Measurements from ENCODE around the gene OSBPL10. TPM values are rescaled to one million over a fixed set of nuclear protein-coding genes. Genes with fewer than 3 reads are reported as not detected.

The OSBPL10 gene
- total RNA-seq, 2 experiments from 2014 or later: 65.7 to 170 TPM

DNA sequence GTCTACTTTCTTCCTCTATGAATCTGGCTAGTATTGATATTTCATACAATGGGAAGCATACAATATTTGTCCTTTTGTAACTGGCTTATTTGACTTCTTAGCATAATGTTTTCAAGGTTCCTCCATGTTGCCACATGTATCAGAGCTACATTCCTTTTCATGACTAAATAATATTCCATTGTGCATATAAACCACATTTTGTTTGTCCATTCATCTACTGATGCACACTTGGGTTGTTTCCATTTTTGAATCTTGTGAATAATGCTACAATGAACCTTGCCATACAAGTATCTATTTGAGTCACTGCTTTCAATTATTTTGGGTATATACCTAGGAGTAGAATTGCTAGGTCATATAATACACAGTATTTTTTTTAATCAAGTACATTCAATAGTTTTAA lies 38.0 kb downstream of the OSBPL10 start:
- peak overlapping the region; percentile 100 for H3K27ac ChIP-seq (ENCODE audit: low read depth, low read length, poor library complexity, severe bottlenecking)
- peak overlapping the region; percentile 44 for H3K4me3 ChIP-seq (ENCODE audit: low read depth, low read length, poor library complexity, severe bottlenecking)
- intact Hi-C loops (cut with micrococcal nuclease; ENCODE audit: unreplicated experiment): loop anchor here (10.0 kb wide), 1 partner anchor 1338 kb away; the partner anchor contains the start of gene TGFBR2
- no TSS peak for BruUV-seq (replicated peaks)
- POLR2A ChIA-PET: interaction anchor here (0.7 to 11.9 kb wide), 7 partner anchors 8 to 74 kb away, joined by 3 to 141 read pairs (median 14); no protein-coding TSS in a partner anchor
- peaks cover 93% of the 10 kb centered on the region for H3K79me2 ChIP-seq (ENCODE audit: insufficient read depth, low read depth, low read length)
- H3K4me2 ChIP-seq (ENCODE audit: low read length): peak overlapping the region; percentile 69
- H3K4me1 ChIP-seq (ENCODE audit: insufficient read depth, low read length, poor library complexity, severe bottlenecking): peaks cover 99% of the 10 kb centered on the region
- CTCF ChIA-PET (ENCODE audit: unreplicated experiment): no interaction called here
- no peak for DNase-seq (ENCODE audit: low spot score)
- H3K9me2 ChIP-seq (ENCODE audit: insufficient read depth, low read length): no peaks in the 10 kb centered on the region
- no peaks in the 10 kb centered on the region for H4K20me1 ChIP-seq (ENCODE audit: insufficient read depth, low read length)
- H3K36me3 ChIP-seq (ENCODE audit: insufficient read depth, low read length): peaks cover 32% of the 10 kb centered on the region
- H3K9me3 ChIP-seq (ENCODE audit: low read length): peaks cover 12% of the 10 kb centered on the region; the same call in 1 of the 2 replicates
- TF ChIP-seq, protein P1, sequence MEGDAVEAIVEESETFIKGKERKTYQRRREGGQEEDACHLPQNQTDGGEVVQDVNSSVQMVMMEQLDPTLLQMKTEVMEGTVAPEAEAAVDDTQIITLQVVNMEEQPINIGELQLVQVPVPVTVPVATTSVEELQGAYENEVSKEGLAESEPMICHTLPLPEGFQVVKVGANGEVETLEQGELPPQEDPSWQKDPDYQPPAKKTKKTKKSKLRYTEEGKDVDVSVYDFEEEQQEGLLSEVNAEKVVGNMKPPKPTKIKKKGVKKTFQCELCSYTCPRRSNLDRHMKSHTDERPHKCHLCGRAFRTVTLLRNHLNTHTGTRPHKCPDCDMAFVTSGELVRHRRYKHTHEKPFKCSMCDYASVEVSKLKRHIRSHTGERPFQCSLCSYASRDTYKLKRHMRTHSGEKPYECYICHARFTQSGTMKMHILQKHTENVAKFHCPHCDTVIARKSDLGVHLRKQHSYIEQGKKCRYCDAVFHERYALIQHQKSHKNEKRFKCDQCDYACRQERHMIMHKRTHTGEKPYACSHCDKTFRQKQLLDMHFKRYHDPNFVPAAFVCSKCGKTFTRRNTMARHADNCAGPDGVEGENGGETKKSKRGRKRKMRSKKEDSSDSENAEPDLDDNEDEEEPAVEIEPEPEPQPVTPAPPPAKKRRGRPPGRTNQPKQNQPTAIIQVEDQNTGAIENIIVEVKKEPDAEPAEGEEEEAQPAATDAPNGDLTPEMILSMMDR (conservative IDR thresholded peaks at IDR 0.05; ENCODE audit: low read length): no peak
- no peak overlapping the region for H2AFZ ChIP-seq (ENCODE audit: low read length)

DNA sequence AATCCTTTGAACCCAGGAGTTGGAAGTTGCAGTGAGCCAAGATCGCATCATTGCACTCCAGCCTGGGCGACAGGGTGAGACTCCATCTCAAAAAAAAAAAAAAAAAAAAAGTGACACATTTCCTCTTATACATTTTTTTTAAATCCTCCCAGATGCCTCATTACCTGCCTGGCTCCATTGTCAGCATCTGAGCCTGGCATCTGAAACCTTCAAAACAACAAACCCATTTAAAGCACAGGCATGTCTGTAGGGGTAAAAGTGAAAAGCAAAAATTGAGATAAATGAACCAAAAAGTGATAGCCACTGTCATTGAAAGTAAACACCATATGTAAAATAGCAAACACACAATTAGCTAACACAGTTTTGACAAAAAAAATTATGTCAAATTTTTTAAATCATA lies 38.6 kb downstream of the OSBPL10 start:
- TF ChIP-seq, protein P1 (conservative IDR thresholded peaks at IDR 0.05; ENCODE audit: low read length): no peak
- no peak for TF ChIP-seq EZH2phosphoT487 (IDR thresholded peaks at IDR 0.05; ENCODE audit: borderline replicate concordance, low read depth, low read length)
- intact Hi-C loops (cut with micrococcal nuclease; ENCODE audit: unreplicated experiment): loop anchor here (10.0 kb wide), 1 partner anchor 1338 kb away; the partner anchor contains the start of gene TGFBR2
- Histone ChIP-seq H4K20me1 (ENCODE audit: insufficient read depth, low read length) (no peaks in the 10 kb centered on the region), H3K4me2 (ENCODE audit: low read length) (peak overlapping the region; percentile 69), H3K9me2 (ENCODE audit: insufficient read depth, low read length) (no peaks in the 10 kb centered on the region), H3K4me1 (ENCODE audit: insufficient read depth, low read length, poor library complexity, severe bottlenecking) (peaks cover 99% of the 10 kb centered on the region), H3K9me3 (ENCODE audit: low read length) (peaks cover 12% of the 10 kb centered on the region; the same call in 1 of the 2 replicates), H3K36me3 (ENCODE audit: insufficient read depth, low read length) (peaks cover 32% of the 10 kb centered on the region), H3K4me3 (ENCODE audit: low read depth, low read length, poor library complexity, severe bottlenecking) (peak overlapping the region; percentile 44), H2AFZ (ENCODE audit: low read length) (no peak overlapping the region; the same call in 1 of the 2 replicates), H3K79me2 (ENCODE audit: insufficient read depth, low read depth, low read length) (peaks cover 93% of the 10 kb centered on the region), H3K27ac (ENCODE audit: low read depth, low read length, poor library complexity, severe bottlenecking) (peak overlapping the region; percentile 100)
- DNase-seq (ENCODE audit: low spot score): peak; percentile 64
- ChIA-PET CTCF (ENCODE audit: unreplicated experiment) (interaction anchor here (1.3 to 1.6 kb wide), 2 partner anchors 9 to 18 kb away, joined by 4 read pairs; no protein-coding TSS in a partner anchor), POLR2A (interaction anchor here (1.5 to 11.9 kb wide), 9 partner anchors 9 to 92 kb away, joined by 5 to 141 read pairs (median 14); no protein-coding TSS in a partner anchor)
- TSS peak; percentile 95 for BruUV-seq (replicated peaks)

DNA sequence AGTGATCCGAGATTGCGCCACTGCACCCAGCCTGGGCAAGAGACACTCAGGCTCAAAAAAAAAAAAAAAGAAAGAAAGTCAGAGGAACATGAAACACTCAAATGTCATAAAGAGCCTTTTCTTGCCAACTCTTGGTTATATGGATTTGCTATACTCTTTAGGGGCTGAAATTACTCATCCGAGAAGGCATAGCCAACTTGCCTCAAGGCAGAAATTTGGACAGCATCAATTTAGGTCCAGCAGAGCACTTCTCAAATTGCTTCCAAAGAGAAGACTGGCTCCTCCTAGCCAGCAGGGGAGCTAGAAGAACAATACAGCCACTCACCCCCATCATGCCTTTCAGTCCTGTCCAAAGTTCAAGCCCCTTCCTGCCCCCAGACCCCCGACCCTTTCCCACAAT lies 43.8 kb downstream of the OSBPL10 start:
- BruUV-seq (replicated peaks): no TSS peak
- H4K20me1 ChIP-seq (ENCODE audit: insufficient read depth, low read length): no peaks in the 10 kb centered on the region
- H3K9me2 ChIP-seq (ENCODE audit: insufficient read depth, low read length): no peaks in the 10 kb centered on the region
- no peak overlapping the region for H2AFZ ChIP-seq (ENCODE audit: low read length)
- H3K4me1 ChIP-seq (ENCODE audit: insufficient read depth, low read length, poor library complexity, severe bottlenecking): peaks cover 99% of the 10 kb centered on the region
- ChIA-PET POLR2A (interaction anchor here (0.7 to 1.7 kb wide), 6 partner anchors 10 to 90 kb away, joined by 3 to 6 read pairs (median 4); no protein-coding TSS in a partner anchor), CTCF (ENCODE audit: unreplicated experiment) (no interaction called here)
- H3K4me2 ChIP-seq (ENCODE audit: low read length): no peak overlapping the region; the same call in 1 of the 2 replicates
- intact Hi-C loops (cut with micrococcal nuclease; ENCODE audit: unreplicated experiment): no loop called here
- H3K36me3 ChIP-seq (ENCODE audit: insufficient read depth, low read length): peaks cover 33% of the 10 kb centered on the region
- peaks cover 95% of the 10 kb centered on the region for H3K79me2 ChIP-seq (ENCODE audit: insufficient read depth, low read depth, low read length)
- DNase-seq (ENCODE audit: low spot score): no peak
- H3K9me3 ChIP-seq (ENCODE audit: low read length): peaks cover 5% of the 10 kb centered on the region; the same call in 1 of the 2 replicates
- H3K27ac ChIP-seq (ENCODE audit: low read depth, low read length, poor library complexity, severe bottlenecking): peak overlapping the region; percentile 94
- H3K4me3 ChIP-seq (ENCODE audit: low read depth, low read length, poor library complexity, severe bottlenecking): no peak overlapping the region
- no peak for TF ChIP-seq EZH2phosphoT487 (IDR thresholded peaks at IDR 0.05; ENCODE audit: borderline replicate concordance, low read depth, low read length)
- TF ChIP-seq, protein P1 (conservative IDR thresholded peaks at IDR 0.05; ENCODE audit: low read length): peak; percentile 62
